PC-9 (cell line): Measurements from ENCODE around the gene SPPL2B. TPM values are rescaled to one million over a fixed set of nuclear protein-coding genes. Genes with fewer than 3 reads are reported as not detected.

Source experiments
- BruUV-seq: library from RNA; stranded (reverse); fragments of 400-500 nt; replicated peaks from 2 replicates; lab custom pipeline; 2021; lab: Mats Ljungman, UMichigan
- CTCF ChIA-PET: fragments of 300-600 bp; sonication (Branson Sonifier 250); formaldehyde crosslinking; loops from one replicate; lab custom pipeline; 2022; ENCODE audit warnings: antibody characterized with exemption; lab: Charles Lee
- POLR2A ChIA-PET: fragments of 300-600 bp; sonication (Branson Sonifier 250); formaldehyde crosslinking; loops from one replicate; lab custom pipeline; 2022; ENCODE audit warnings: antibody characterized with exemption; ENCODE audit not compliant: unreplicated experiment; lab: Charles Lee
- DNase-seq, 2 experiments: peaks; one replicate each; pipeline versions ENCODE4 v3.0.0 to v3.0.0-alpha.2; 2015 to 2022; ENCODE audit warnings: mixed read lengths in 1 of 2
- H2AFZ ChIP-seq: fragments of 200-600 bp; sonication (generic); 2 replicates; pipeline ENCODE4 v1.8.1; 2017; ENCODE audit warnings: antibody characterized with exemption
- H3F3A ChIP-seq: fragments of 200-600 bp; sonication (generic); 2 replicates; pipeline ENCODE4 v1.8.1; 2017; ENCODE audit warnings: antibody characterized with exemption, mild to moderate bottlenecking, low read depth; ENCODE audit not compliant: insufficient read depth
- H3K27ac ChIP-seq: fragments of 200-600 bp; sonication (generic); 2 replicates; pipeline ENCODE4 v1.6.1; 2016; ENCODE audit warnings: mixed run types
- H3K27me3 ChIP-seq: fragments of 200-600 bp; sonication (generic); 2 replicates; pipeline ENCODE4 v1.6.1; 2016; ENCODE audit warnings: low read depth, mixed run types; ENCODE audit not compliant: insufficient read depth
- H3K36me3 ChIP-seq: fragments of 200-600 bp; sonication (generic); 2 replicates; pipeline ENCODE4 v1.6.1; 2016; ENCODE audit warnings: low read depth, mixed run types
- H3K4me1 ChIP-seq: fragments of 200-600 bp; sonication (generic); replicated peaks from 2 replicates; pipeline ENCODE4 v1.6.1; 2016; ENCODE audit warnings: mixed run types; ENCODE audit not compliant: insufficient read depth
- H3K4me2 ChIP-seq: fragments of 200-600 bp; sonication (generic); 2 replicates; pipeline ENCODE4 v1.6.1; 2017; ENCODE audit warnings: mixed run types
- H3K4me3 ChIP-seq: fragments of 200-600 bp; sonication (generic); 2 replicates; pipeline ENCODE4 v1.6.1; 2016; ENCODE audit warnings: mixed run types
- H3K79me2 ChIP-seq: fragments of 200-600 bp; sonication (generic); 2 replicates; pipeline ENCODE4 v1.6.1; 2017; ENCODE audit warnings: low read depth, mixed run types
- H3K9me2 ChIP-seq: fragments of 200-600 bp; sonication (generic); 2 replicates; pipeline ENCODE4 v1.8.1; 2017; ENCODE audit warnings: mild to moderate bottlenecking; ENCODE audit not compliant: insufficient read depth
- H3K9me3 ChIP-seq: fragments of 200-600 bp; sonication (generic); 2 replicates; pipeline ENCODE4 v1.8.1; 2016; ENCODE audit warnings: low read depth; ENCODE audit not compliant: insufficient read depth
- H4K20me1 ChIP-seq: fragments of 200-600 bp; sonication (generic); 2 replicates; pipeline ENCODE4 v1.8.1; 2017; ENCODE audit not compliant: insufficient read depth
- EZH2 ChIP-seq: fragments of 200-600 bp; sonication (generic); IDR thresholded peaks from 2 replicates; pipeline ENCODE4 v1.8.0; 2017; ENCODE audit warnings: antibody characterized with exemption, low read depth
- intact Hi-C: fragments of 100-400 bp; cut with micrococcal nuclease; formaldehyde crosslinking; loops from one replicate; pipeline ENCODE4 v1.10.0; 2022; ENCODE audit not compliant: unreplicated experiment
- total RNA-seq: library from RNA; stranded (reverse); gene quantifications from 2 replicates; pipeline ENCODE4 v1.2.3, GENCODE V29; 2021
- TF ChIP-seq, protein P1 (sequence below): fragments of 200-600 bp; sonication (generic); conservative IDR thresholded peaks from 2 replicates; pipeline ENCODE4 v1.6.1; 2017; ENCODE audit warnings: mixed run types, antibody characterized with exemption, mild to moderate bottlenecking, moderate library complexity

The SPPL2B gene
- total RNA-seq, 1 experiment from 2014 or later = 49.6 TPM

DNA sequence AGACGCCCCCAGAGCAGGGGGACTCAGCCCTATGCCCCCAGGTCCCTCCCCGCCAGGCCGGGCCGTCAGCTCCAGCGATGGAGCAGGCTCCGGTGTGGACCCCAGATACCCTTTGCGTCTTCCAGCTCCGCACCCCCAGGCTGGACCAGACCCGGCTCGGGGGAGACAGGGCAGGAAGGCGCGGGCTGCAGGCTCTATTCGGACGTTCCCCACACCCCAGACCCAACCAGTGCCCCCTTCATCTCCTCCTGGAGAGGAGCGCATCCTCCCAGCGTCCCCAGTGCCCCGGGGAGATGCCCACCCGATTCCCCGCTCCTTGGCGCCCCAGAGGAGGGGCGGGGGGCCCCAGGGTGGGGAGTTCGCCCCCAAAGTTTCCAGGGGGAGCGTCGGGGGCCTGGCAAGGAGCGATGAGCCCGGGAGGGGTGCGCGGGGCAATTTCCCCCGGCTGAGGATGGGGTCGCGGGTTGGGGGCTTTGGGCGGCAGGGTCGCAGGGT lies 20.9 kb upstream of the SPPL2B start:
- 0 out of 2 replicates have a peak, but pooled peaks cover 3% of the 10 kb centered on the region for H3K27me3 ChIP-seq
- POLR2A ChIA-PET = no interaction called here
- no peak for DNase-seq
- H3K4me3 ChIP-seq = no peak overlapping the region
- H3K36me3 ChIP-seq = no peaks in the 10 kb centered on the region
- intact Hi-C loops = no loop called here
- H2AFZ ChIP-seq = no peak overlapping the region
- H3K4me2 ChIP-seq = no peak overlapping the region
- H3K9me3 ChIP-seq = no peaks in the 10 kb centered on the region
- TF ChIP-seq EZH2 = no peak
- TF ChIP-seq, protein P1, sequence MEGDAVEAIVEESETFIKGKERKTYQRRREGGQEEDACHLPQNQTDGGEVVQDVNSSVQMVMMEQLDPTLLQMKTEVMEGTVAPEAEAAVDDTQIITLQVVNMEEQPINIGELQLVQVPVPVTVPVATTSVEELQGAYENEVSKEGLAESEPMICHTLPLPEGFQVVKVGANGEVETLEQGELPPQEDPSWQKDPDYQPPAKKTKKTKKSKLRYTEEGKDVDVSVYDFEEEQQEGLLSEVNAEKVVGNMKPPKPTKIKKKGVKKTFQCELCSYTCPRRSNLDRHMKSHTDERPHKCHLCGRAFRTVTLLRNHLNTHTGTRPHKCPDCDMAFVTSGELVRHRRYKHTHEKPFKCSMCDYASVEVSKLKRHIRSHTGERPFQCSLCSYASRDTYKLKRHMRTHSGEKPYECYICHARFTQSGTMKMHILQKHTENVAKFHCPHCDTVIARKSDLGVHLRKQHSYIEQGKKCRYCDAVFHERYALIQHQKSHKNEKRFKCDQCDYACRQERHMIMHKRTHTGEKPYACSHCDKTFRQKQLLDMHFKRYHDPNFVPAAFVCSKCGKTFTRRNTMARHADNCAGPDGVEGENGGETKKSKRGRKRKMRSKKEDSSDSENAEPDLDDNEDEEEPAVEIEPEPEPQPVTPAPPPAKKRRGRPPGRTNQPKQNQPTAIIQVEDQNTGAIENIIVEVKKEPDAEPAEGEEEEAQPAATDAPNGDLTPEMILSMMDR = no peak
- no peaks in the 10 kb centered on the region for H3K79me2 ChIP-seq
- no peaks in the 10 kb centered on the region for H3K4me1 ChIP-seq
- CTCF ChIA-PET = no interaction called here
- no peaks in the 10 kb centered on the region for H3K9me2 ChIP-seq
- no peaks in the 10 kb centered on the region for H3F3A ChIP-seq
- no peak overlapping the region for H3K27ac ChIP-seq
- no peaks in the 10 kb centered on the region for H4K20me1 ChIP-seq
- no TSS peak for BruUV-seq

DNA sequence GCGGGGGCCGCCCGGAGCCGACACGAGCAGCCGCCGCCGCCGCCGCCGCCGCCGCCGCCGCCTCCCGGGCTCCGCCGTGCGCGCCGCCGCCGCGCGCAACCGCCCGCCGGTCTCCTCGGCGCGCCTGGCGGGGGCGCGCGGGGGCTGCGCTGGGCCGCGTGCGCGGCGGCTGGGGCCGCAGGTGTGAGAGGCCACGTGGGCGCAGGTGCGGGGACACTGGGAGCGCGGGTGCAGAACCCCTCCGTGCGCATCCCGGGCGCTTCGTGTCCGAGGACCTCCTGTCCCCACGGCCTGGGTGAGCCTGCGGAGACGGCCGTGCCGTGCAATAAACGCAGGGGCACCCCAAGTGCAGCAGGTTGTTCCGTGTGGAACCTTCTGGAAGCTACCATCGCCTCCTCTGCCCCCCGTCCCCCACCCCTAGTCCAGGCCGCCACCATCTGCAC lies 20.3 kb upstream of the SPPL2B start, which contains the start of gene LINGO3:
Gene LINGO3 (minus strand): TSS at position 41 of the 443 bp plus-strand sequence. CDS start 16,378 bp downstream, outside the sequence.
- CTCF ChIA-PET = no interaction called here
- H3K9me3 ChIP-seq = no peaks in the 10 kb centered on the region
- no peaks in the 10 kb centered on the region for H3K79me2 ChIP-seq
- TF ChIP-seq EZH2 = no peak
- TF ChIP-seq, protein P1 = no peak
- POLR2A ChIA-PET = no interaction called here
- no peaks in the 10 kb centered on the region for H3F3A ChIP-seq
- no TSS peak for BruUV-seq
- H3K4me1 ChIP-seq = no peaks in the 10 kb centered on the region
- H3K27ac ChIP-seq = no peak within 1 kb of the TSS
- intact Hi-C loops = no loop called here
- no peak within 1 kb of the TSS for H2AFZ ChIP-seq
- no peak for DNase-seq
- H3K4me3 ChIP-seq = no peak within 1 kb of the TSS
- H3K4me2 ChIP-seq = no peak within 1 kb of the TSS
- H3K36me3 ChIP-seq = no peaks in the 10 kb centered on the region
- H3K9me2 ChIP-seq = no peaks in the 10 kb centered on the region
- no peaks in the 10 kb centered on the region for H4K20me1 ChIP-seq
- 0 out of 2 replicates have a peak, but pooled peaks cover 3% of the 10 kb centered on the region for H3K27me3 ChIP-seq

DNA sequence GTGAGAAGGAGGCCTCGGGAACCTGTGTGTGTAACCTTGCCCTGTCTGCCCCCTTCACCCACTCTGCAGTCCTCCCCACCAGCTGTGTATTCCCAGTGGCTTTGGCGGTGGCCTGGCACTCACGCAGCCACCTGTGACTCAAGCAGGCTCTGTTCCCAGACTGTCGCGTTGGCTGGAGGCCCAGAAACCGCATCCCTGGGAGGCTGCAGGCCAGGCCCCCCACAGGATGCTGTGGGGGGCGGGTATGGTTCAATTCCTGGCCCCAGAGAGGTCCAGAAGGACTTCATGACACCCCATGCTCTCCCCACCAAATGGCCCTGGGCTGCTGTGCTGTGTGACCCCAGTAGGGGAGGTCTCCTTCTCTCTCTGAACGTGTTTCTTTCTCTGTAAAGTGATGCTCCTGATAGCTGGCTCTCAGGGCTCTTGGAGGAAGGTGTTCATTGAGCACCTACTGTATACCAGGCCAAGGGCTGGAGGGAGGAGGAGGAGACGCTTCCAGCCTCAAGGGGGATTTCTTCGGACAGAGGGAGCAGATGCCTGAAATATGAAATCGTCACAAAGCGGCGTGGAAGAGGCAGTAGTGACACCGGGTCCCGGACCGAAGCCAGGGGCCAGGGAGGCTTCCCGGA lies 18.6 kb upstream of the SPPL2B start:
- CTCF ChIA-PET = interaction anchor here (0.6 kb wide), 1 partner anchor 327 kb away, joined by 4 read pairs; no protein-coding TSS in a partner anchor
- Histone ChIP-seq H3K4me1 (no peaks in the 10 kb centered on the region), H3K27me3 (0 out of 2 replicates have a peak, but pooled peaks cover 3% of the 10 kb centered on the region), H3K27ac (no peak overlapping the region), H3K4me2 (no peak overlapping the region), H2AFZ (no peak overlapping the region), H3K9me2 (no peaks in the 10 kb centered on the region), H3K4me3 (no peak overlapping the region), H3K79me2 (no peaks in the 10 kb centered on the region), H3K9me3 (no peaks in the 10 kb centered on the region), H3F3A (no peaks in the 10 kb centered on the region), H4K20me1 (no peaks in the 10 kb centered on the region), H3K36me3 (no peaks in the 10 kb centered on the region)
- no TSS peak for BruUV-seq
- intact Hi-C loops = no loop called here
- TF ChIP-seq, protein P1 = no peak
- TF ChIP-seq EZH2 = no peak
- no peak for DNase-seq
- POLR2A ChIA-PET = no interaction called here
